ENCODE data around the gene CADPS.

Gene CADPS

DNA sequence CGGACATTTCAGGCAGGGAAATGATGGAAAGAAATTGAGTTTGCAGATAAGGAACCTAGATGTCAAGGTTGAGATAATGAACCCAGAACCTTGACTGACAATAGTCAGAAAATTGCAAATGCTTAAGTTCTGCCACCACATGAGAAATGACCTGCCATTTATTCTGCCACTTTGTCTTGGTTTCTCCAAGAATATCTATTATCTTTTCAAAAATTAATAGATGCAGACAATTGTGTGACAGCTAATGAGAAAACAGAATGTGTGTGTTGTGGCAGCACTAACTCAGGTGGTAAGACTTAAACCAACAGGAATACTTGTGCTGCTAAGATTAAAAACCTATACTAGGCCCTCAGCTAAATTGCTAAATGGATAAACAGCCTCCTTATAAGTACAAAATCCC is 52.3 kb downstream of the CADPS start:
- Histone ChIP-seq H3K27ac (no peak overlapping the region), H3K36me3 (no peaks in the 10 kb centered on the region), H3K4me3 (no peak overlapping the region), H3K27me3 (no peaks in the 10 kb centered on the region), H3K9me3 (no peaks in the 10 kb centered on the region), H3K4me1 (no peaks in the 10 kb centered on the region)
- intact Hi-C loops (cut with DNase I; ENCODE audit: low total_unique reads): no loop called here
- TF ChIP-seq, protein P1, sequence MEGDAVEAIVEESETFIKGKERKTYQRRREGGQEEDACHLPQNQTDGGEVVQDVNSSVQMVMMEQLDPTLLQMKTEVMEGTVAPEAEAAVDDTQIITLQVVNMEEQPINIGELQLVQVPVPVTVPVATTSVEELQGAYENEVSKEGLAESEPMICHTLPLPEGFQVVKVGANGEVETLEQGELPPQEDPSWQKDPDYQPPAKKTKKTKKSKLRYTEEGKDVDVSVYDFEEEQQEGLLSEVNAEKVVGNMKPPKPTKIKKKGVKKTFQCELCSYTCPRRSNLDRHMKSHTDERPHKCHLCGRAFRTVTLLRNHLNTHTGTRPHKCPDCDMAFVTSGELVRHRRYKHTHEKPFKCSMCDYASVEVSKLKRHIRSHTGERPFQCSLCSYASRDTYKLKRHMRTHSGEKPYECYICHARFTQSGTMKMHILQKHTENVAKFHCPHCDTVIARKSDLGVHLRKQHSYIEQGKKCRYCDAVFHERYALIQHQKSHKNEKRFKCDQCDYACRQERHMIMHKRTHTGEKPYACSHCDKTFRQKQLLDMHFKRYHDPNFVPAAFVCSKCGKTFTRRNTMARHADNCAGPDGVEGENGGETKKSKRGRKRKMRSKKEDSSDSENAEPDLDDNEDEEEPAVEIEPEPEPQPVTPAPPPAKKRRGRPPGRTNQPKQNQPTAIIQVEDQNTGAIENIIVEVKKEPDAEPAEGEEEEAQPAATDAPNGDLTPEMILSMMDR (IDR thresholded peaks at IDR 0.05): no peak
- DNase-seq: no peak

DNA sequence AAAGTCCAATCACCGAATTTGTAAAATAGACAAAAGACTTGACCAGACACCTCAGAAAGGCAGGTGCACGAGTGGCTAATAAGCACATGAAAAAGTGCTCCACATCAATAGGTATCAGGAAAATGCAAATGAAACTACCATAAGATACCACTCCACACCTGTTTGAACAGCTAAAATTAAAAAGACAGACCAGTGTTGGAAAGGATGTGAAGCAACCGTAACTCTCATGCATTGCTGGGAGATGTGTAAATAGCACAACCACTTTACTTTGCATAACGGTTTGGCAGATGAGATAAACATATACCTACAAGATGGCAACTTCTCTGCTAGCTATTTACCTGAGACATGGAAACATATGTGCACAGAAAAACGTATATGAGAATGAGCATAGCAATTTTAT is 56.9 kb downstream of the CADPS start:
- Histone ChIP-seq H3K27me3 (no peaks in the 10 kb centered on the region), H3K27ac (no peak overlapping the region), H3K36me3 (no peaks in the 10 kb centered on the region), H3K4me3 (no peak overlapping the region), H3K9me3 (no peaks in the 10 kb centered on the region), H3K4me1 (no peaks in the 10 kb centered on the region)
- no peak for DNase-seq
- intact Hi-C loops (cut with DNase I; ENCODE audit: low total_unique reads): no loop called here
- TF ChIP-seq, protein P1 (IDR thresholded peaks at IDR 0.05): no peak

DNA sequence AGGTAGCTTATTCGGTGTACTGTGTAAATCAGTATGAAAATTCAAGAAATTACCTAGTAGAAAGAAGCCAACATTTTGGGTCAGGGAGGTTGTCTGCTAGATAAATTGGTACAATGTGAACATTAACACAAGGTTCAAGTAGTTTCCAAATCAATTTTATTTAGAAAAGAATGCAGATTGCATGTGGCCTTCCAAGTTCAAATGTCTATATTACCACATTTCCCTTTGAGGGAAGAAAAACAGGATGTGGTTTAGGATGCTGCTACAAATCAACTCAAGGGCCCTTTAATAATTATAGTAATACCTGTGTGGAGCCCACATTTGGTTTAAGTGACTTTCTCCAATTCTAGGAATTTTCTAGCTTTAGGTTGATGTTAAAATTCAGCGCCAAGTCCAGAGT is 57.5 kb downstream of the CADPS start:
- no peak overlapping the region for H3K27ac ChIP-seq
- H3K4me1 ChIP-seq: no peaks in the 10 kb centered on the region
- no peaks in the 10 kb centered on the region for H3K27me3 ChIP-seq
- TF ChIP-seq, protein P1 (IDR thresholded peaks at IDR 0.05): no peak
- no peaks in the 10 kb centered on the region for H3K9me3 ChIP-seq
- no peak for DNase-seq
- intact Hi-C loops (cut with DNase I; ENCODE audit: low total_unique reads): no loop called here
- H3K36me3 ChIP-seq: no peaks in the 10 kb centered on the region
- H3K4me3 ChIP-seq: no peak overlapping the region

DNA sequence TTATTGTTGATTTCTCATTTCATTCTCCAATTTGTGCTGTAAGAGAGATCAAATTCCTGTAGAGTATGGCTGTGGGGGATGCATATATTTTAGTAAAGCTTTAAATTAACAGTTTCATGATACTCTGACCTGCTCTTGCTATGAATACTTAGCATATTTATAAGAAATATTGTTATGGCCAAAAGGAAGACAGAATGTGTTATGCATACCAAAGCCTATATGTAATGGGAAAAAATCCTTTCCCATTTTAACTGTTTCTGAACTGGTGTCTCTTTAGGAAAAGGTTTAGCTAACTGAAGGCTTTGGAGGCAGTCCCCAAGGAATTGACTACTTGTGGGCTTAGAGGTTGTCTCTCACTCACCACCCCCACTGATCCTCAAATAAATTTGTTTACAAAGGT is 59.2 kb downstream of the CADPS start:
- Histone ChIP-seq H3K36me3 (no peaks in the 10 kb centered on the region), H3K9me3 (no peaks in the 10 kb centered on the region), H3K27me3 (no peaks in the 10 kb centered on the region), H3K4me3 (no peak overlapping the region), H3K27ac (no peak overlapping the region), H3K4me1 (no peaks in the 10 kb centered on the region)
- intact Hi-C loops (cut with DNase I; ENCODE audit: low total_unique reads): no loop called here
- DNase-seq: no peak
- TF ChIP-seq, protein P1 (IDR thresholded peaks at IDR 0.05): no peak

DNA sequence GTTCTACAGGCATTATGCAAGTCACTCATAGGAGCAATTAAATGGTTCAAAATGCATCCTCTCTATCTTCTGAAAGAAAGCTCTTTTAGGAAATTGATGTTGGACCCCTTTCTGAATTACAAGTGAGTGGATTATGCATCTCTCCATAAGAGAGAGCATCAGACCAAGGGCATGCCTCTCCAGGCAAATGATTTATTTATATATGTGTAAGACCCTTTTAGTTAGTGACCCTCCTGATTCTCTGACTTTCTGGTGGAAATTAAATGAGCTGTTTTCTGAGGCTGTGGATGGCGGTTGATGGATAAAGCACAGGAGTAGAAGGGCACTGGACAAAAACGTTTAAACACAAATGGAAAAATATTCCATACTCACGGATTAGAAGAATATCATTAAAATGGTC is 62.6 kb downstream of the CADPS start:
- TF ChIP-seq, protein P1 (IDR thresholded peaks at IDR 0.05): no peak
- Histone ChIP-seq H3K27ac (no peak overlapping the region), H3K4me3 (no peak overlapping the region), H3K4me1 (no peaks in the 10 kb centered on the region), H3K9me3 (no peaks in the 10 kb centered on the region), H3K36me3 (no peaks in the 10 kb centered on the region), H3K27me3 (no peaks in the 10 kb centered on the region)
- intact Hi-C loops (cut with DNase I; ENCODE audit: low total_unique reads): no loop called here
- DNase-seq: no peak

DNA sequence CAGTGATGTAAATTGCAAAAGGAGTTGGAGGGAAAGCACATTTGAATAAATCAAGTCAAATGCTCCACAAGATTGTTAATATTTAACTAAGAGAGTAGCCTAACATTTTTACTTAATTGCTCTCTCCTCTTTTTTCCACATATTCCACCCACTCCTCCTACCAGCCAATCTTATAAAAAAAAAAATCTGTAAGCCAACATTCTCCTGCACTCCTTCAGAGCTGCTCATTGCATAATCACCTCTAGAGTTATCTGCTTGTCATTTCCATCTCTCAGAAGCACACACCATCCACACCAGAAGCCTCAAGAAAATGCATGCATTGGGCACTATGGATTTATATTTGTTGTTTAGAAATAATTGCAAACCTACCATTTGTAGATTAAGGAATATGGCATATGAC is 64.1 kb downstream of the CADPS start:
- H3K27ac ChIP-seq: no peak overlapping the region
- TF ChIP-seq, protein P1 (IDR thresholded peaks at IDR 0.05): no peak
- intact Hi-C loops (cut with DNase I; ENCODE audit: low total_unique reads): no loop called here
- H3K27me3 ChIP-seq: no peaks in the 10 kb centered on the region
- no peak for DNase-seq
- no peaks in the 10 kb centered on the region for H3K36me3 ChIP-seq
- no peaks in the 10 kb centered on the region for H3K9me3 ChIP-seq
- no peak overlapping the region for H3K4me3 ChIP-seq
- H3K4me1 ChIP-seq: no peaks in the 10 kb centered on the region
